HT1080 (cell line): ENCODE data around the gene UCHL1. TPM values are rescaled to one million over a fixed set of nuclear protein-coding genes. Genes with fewer than 3 reads are reported as not detected.
"Not testable (repeated sequence)": the region's sequence is repeated elsewhere in the genome, so short reads cannot be mapped to it uniquely, and the experiment has no call there.

ENCODE experiments used
- DNase-seq: peaks from one replicate; pipeline ENCODE4 v3.0.0-alpha.2; 2015; ENCODE audit warnings: low read depth
- total RNA-seq: library from RNA; depleted of rRNA; stranded (reverse); fragments of >200 nt; shearing (Covaris generic); gene quantifications from 2 replicates; pipeline ENCODE4 v1.2.3, GENCODE V29; 2014

The UCHL1 gene
- total RNA-seq, 1 experiment from 2014 or later: not detected

GRCh38 chr4:41236032-41236431 is 20.7 kb upstream of the UCHL1 start:
- DNase-seq: no peak

DNA sequence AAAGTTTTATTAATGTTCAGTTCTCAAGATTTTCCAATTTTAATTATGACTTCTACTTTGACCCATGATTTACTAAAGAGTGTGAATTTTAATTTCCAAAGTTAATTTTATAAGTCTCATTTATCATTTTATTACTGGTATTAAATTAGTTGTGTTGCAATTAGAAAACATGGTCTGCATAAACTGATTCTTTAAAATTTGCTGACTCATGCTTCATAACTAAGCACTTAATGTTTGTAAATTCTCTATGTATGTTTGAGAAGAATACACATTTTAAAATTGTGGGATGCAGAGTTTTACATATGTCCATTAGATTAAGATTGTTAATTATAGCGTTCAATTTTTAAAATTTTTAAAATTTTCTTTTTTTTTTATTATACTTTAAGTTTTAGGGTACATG is 20.2 kb upstream of the UCHL1 start:
- DNase-seq: no peak

GRCh38 chr4:41241919-41242318 is 14.8 kb upstream of the UCHL1 start:
- DNase-seq: no peak

DNA sequence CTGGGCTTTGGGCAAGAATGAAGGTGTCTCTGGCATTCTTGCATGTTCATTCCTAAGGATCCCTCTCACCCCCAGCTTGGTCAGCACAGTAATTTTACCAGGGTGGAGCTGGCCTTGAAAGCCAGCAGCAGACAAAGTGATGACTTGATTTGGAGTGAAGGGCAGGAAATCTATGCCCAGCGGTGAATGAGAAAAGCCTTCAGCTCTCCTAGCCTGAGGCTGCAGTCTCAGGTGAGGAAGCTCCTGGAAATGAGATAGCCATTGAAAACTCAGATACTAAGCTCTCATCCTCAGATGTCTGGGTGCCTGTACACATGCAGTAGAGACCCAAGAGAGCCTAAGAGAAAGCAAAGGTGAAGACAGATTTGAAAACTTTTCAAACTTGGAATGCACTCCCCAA is 10.7 kb upstream of the UCHL1 start:
- no peak for DNase-seq

- no peak for DNase-seq
Observed at GRCh38 chr4:41256131-41256739, 493 bp upstream of the UCHL1 start.

DNA sequence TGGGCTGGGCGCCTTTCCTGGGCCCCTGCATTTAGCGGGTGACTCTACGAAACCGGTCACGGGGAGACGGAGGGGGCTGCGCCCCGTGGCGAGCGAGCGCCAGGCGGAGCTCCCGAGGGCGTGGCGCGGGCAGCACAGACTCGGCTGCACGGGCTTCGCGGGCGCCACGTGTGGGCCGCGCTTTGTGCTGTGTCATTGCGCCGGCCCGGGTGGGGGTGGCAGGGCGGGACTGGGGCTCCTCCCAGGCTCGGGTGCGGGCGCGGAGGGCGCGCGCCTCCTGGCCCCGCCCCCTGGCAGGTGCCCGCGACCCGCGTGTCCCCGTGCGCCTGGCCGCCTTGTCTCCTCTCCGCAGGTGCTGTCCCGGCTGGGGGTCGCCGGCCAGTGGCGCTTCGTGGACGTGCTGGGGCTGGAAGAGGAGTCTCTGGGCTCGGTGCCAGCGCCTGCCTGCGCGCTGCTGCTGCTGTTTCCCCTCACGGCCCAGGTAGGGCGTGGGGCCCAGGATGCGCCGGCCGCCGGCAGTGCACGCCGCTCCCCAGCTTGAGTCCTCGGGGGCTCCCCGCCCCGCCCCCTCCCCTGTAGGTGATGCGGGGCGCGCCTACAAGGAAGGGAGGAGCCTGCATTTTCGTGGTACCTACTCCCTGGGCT is 651 bp downstream of the UCHL1 start:
- DNase-seq: no peak

- DNase-seq: no peak
Observed at GRCh38 chr4:41257906-41258305, 1.2 kb downstream of the UCHL1 start.

- peak; percentile 60 for DNase-seq
Observed at GRCh38 chr4:41258783-41259182, 2.1 kb downstream of the UCHL1 start.

DNA sequence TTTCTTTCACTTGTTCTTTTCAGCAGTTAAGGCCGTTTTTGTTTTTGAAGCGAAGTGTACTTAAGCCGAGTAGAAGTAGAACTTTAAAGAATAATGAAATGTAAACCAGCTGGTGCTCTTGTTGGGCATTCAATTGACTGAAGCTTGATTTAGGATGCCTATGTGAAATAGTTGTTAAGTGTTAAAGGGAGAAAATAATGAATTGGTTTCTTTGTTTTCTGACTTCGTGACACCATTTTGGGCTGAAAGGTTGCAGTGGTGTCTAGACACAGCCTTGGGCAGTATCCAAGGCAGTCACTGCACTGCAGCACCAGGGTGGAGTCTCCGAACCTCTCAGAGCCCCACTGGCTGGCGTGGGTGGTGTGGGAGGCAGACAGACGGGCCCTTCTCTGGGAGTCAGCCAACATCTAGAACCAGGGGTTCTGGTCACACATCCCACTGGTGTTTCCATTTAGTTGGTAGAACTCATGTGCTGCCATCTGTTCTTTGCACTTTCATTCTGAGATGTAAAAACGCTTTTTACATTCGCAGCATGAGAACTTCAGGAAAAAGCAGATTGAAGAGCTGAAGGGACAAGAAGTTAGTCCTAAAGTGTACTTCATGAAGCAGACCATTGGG is 3.5 kb downstream of the UCHL1 start:
- no peak for DNase-seq

- no peak for DNase-seq
Observed at GRCh38 chr4:41262198-41262597, 5.5 kb downstream of the UCHL1 start.

DNA sequence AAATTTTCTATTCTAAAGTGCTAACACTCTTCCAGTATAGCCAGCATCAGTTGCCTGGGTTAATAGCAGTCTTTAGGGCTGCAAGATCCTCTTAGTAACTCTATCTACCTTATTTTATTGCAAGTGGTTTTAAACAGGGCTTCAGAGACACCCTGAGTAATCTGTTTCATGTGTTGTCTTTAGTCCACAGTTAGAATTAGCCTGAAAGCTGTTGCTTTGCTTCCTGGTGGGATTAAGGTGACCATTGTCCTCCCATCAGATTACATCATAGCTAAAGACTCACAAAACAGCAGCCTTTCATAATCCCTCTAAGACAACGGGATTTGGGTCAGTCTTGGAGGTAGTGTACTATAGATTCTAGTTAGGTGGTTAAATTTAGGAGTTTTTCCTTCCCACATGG is 7.5 kb downstream of the UCHL1 start:
- DNase-seq: no peak

- DNase-seq: no peak
Observed at GRCh38 chr4:41267997-41268396, 11.3 kb downstream of the UCHL1 start.

- no peak for DNase-seq
Observed at GRCh38 chr4:41268721-41269517, 12.2 kb downstream of the UCHL1 start.

DNA sequence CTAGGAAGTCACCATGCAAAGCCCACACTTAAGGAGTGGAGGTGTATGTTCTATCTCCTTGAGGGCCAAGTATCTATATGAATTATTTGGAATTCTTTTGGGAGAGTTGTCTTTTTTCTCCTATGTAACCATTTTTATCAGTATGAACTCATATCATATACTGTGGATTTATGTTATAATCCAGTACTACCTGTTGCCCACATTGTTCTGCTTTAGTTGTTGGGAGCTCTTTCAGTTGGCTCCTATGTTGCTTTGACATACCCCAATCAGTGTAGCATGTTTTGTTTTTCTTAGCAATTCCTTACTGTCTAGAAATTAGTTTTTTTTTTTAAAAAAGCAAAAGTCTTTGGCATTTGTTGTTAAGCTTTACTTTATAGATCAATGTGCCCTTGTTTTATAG is 13.0 kb downstream of the UCHL1 start:
- no peak for DNase-seq

GRCh38 chr4:41275931-41276330 is 19.2 kb downstream of the UCHL1 start:
- DNase-seq: not testable (repeated sequence)

- DNase-seq: no peak
Observed at GRCh38 chr4:41280010-41280409, 23.3 kb downstream of the UCHL1 start.

DNA sequence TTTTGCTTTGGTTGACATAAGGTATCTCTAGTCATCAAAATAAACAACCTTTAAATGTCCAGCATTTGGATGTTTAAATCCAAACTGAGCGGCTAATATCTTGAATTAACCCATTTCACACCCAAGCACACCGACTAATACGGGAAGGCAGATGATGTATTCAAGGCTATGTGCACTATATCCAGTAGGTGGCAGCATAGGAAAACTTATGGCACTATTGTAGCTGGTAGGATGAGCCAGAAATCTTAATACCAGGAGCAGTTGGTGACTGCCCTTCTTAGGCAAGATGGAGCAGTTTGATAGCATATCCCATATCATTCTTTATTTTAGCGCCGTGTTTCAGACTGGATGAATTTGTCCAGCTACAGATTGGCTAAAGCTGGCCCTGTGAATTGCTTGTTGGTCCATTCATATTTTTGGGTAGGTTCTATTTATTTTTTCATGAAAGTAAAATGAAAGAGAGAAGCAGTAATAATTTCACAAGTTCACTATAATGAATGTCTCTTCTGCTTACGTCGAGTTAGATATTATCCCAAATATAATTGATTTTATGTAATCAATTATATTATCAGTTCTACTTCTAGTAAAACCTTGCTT is 24.4 kb downstream of the UCHL1 start:
- peak; percentile 79 for DNase-seq

GRCh38 chr4:41282366-41282765 is 25.6 kb downstream of the UCHL1 start:
- no peak for DNase-seq

GRCh38 chr4:41285202-41285863 is 28.6 kb downstream of the UCHL1 start:
- DNase-seq: no peak

- DNase-seq: no peak
Observed at GRCh38 chr4:41285864-41286235, 29.1 kb downstream of the UCHL1 start.

DNA sequence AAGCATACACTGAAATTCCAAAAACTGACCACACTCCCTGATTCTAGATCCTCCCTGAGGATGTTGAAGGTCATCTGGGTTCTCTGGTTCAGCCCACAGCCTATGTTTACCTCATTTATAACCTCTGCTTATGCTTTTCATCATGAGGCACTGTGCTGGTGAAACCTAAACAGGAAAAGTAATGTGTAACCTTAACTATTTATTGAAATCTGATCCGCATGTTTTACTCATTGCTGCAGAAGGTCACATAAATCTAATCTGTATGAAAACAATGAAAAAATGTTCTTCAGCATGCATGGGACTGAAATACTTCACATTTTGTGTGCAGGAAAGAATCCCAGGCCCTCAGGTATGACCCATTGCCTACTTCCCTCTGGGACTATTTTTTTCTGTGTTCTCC is 30.3 kb downstream of the UCHL1 start:
- no peak for DNase-seq
